Heart left ventricle (tissue), 16 donors: Measurements from ENCODE around the gene TSC22D4. TPM values are rescaled to one million over a fixed set of nuclear protein-coding genes. Genes with fewer than 3 reads are reported as not detected.

Experiments used
- ATAC-seq, 4 donors: fragments of 200-7000 bp; cut with Tn5 transposase; one replicate each; pipeline ENCODE4 v1.9.1; 2020 to 2022; ENCODE audit warnings: moderate library complexity in 4 of 4, mild to moderate bottlenecking in 3 of 4, moderate number of reproducible peaks in 1 of 4
- DNase-seq, 5 donors: peaks; one replicate each; pipeline ENCODE4 v3.0.0-alpha.2; 2020
- H3K27ac ChIP-seq, 12 donors: fragments of 200-600 bp; sonication (generic) in 4 of 12; one replicate each; pipeline versions ENCODE4 v1.5.0 to v1.8.0; 2016 to 2022; ENCODE audit warnings: mild to moderate bottlenecking in 2 of 12
- H3K27me3 ChIP-seq, 9 donors: fragments of 200-600 bp; sonication (generic) in 2 of 9; one replicate each; pipeline versions ENCODE4 v1.5.1 to v1.8.0; 2016 to 2022; ENCODE audit warnings: mild to moderate bottlenecking in 3 of 9
- H3K36me3 ChIP-seq, 9 donors: fragments of 200-600 bp; sonication (generic) in 2 of 9; one replicate each; pipeline versions ENCODE4 v1.5.0 to v1.8.0; 2018 to 2022; ENCODE audit warnings: mild to moderate bottlenecking in 2 of 9
- H3K4me1 ChIP-seq, 12 donors: fragments of 200-600 bp; sonication (generic) in 4 of 12; one replicate each; pipeline versions ENCODE4 v1.5.0 to v1.8.0; 2016 to 2022; ENCODE audit warnings: mild to moderate bottlenecking in 3 of 12
- H3K4me3 ChIP-seq, 12 donors: fragments of 200-600 bp; sonication (generic) in 4 of 12; one replicate each; pipeline versions ENCODE4 v1.5.0 to v1.8.0; 2017 to 2022; ENCODE audit warnings: mild to moderate bottlenecking in 9 of 12, moderate library complexity in 4 of 12
- H3K9me3 ChIP-seq, 12 donors: fragments of 200-600 bp; sonication (generic) in 4 of 12; one replicate each; pipeline versions ENCODE4 v1.5.0 to v1.8.0; 2016 to 2022; ENCODE audit warnings: mild to moderate bottlenecking in 1 of 12
- POLR2A ChIP-seq, 2 donors: fragments of 450-650 bp; IDR thresholded peaks; one replicate each; pipeline ENCODE4 v1.6.1; 2017; ENCODE audit warnings: antibody characterized with exemption in 2 of 2, mild to moderate bottlenecking in 2 of 2, moderate library complexity in 2 of 2
- WGBS, 4 donors: extraction: QIAGEN DNeasy Blood & Tissue Kit in 2 of 4; methylation state at CpG; one replicate each; pipeline versions ENCODE4 v1.1.5 to v1.1.7; 2013 to 2018; 5-methylcytosine and 5-hydroxymethylcytosine counted together
- intact Hi-C, 10 donors: fragments of 100-400 bp; cut with DNase I; formaldehyde crosslinking; loops; one replicate each; pipeline versions ENCODE4 v1.11.1 to v1.14.2; 2022
- polyA plus RNA-seq, 2 donors: library from polyadenylated mRNA; stranded (reverse); fragments of 200-250 nt; gene quantifications; one replicate each; pipeline ENCODE4 v1.2.3, GENCODE V29; 2013
- total RNA-seq, 9 donors: library from RNA; depleted of rRNA in 2 of 9; stranded (reverse); fragments of >200 nt in 2 of 9; fragmentation: NEBNext Ultra II Directional in 3 of 9; extraction: Animal tissue kit (Norgen Biotek cat#: 25700) in 3 of 9; gene quantifications; one replicate each; pipeline versions ENCODE4 v1.1.0 to v1.2.4, GENCODE V29; 2016 to 2023
- TF ChIP-seq, protein P1 (sequence below), 12 donors: fragments of 200-600 bp; sonication (generic) in 4 of 12; IDR thresholded peaks; one replicate each; pipeline versions ENCODE4 v1.5.0 to v1.8.0; 2018 to 2022; ENCODE audit warnings: antibody characterized with exemption in 12 of 12, mild to moderate bottlenecking in 5 of 12
- donor health status: ischemic (EF 13 %, LVEDD 7.1; RV severe dilation, severe dysfunction).
- donor health status: healthy with polysubstance abuse.
- donor health status: DM: no; HTN: yes; CAD: no.
- donor health status: DM: no; HTN: no; CAD: no.
- donor health status: ischemic (EF 25% LVEDD 6.9; RV normal size, moderate dysfunction).
- donor health status: ischemic (EF 25% LVEDD 5.7; RV mildly dilated, moderate dysfunction).
- donor health status: healthy.
- donor health status: DM: yes; HTN: yes; CAD: no.
- donor health status: ischemic (EF 35%, LVEDD 5.7; RV mildly dilated, moderate dysfunction).
- donor health status: nonischemic (EF 11% LVEDD 7.7; RV severe dilation, severe dysfunction).
- donor health status: DM: yes; HTN: yes; CAD: no.
- donor health status: PGD.
- donor health status: ischemic (EF 29% LVEDD 5.4; RV normal size, mild dysfunction).
- donor health status: nonischemic (EF 23%, LVEDD 6.1; RV moderate dilation, normal function).

The TSC22D4 gene
- total and polyA plus RNA-seq, 11 donors = 41.8 to 55.5 (median 47.0) TPM

DNA sequence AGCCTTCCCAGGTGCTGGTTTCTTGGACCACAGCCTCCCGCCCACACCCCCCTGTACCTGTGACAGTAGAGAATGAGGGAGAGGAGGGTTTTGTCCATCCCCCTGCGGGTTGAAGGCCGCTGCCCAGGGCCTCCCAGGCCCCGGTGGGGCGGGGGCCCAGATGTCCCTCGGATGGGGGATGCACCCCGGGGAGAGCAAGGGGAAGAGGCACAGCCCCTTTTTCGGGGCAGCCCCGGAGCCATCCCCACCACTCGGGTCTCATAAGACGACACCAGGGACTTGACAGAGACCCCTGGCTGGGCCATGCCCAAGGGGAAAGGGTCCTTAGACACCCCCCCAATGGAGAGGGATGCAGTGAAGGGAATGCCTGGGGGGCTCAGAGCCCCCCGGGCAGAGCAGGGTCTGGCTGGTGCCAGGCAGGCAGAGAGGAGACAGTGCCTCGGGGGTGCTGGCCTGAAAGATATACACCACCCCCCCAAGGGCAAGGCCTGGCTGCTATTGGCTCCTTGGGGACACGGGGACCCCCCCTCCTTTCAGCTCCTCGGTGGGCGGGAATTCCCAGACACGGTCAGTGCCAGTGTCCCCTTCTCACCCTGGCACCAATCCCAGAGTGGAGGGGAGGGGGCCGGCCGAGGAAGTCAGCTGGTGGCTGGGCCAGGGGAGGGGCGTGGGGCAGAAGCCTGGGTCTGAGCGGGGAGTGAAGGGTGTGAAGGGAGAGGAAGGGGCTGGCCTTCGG is 11.2 kb downstream of the TSC22D4 start:
- Histone ChIP-seq H3K4me3 (no peak overlapping the region), H3K36me3 (peaks cover 0 to 60% (median 28%) of the 10 kb centered on the region in 9 donors), H3K4me1 (peaks cover 3 to 65% (median 34%) of the 10 kb centered on the region in 12 donors), H3K27me3 (no peaks in the 10 kb centered on the region), H3K9me3 (no peaks in the 10 kb centered on the region), H3K27ac (peak overlapping the region in 5 of 12 donors; percentile 0 to 86 (median 77))
- WGBS, 4 donors = 53 to 63% (median 56%) methylated on average over 16 to 22 of the region's 22 CpGs
- ATAC-seq (no peak), DNase-seq (no peak)
- intact Hi-C loops = loop anchor here (2.0 to 10.0 kb wide), 12 partner anchors 15 to 259 kb away; partner anchors contain the start of genes GIGYF1 (in 6 of the 10), NYAP1 (in 2 of the 10), EPO (in 1 of the 10) and POP7 (in 1 of the 10)
- no peak for TF ChIP-seq POLR2A (IDR thresholded peaks at IDR 0.05)
- TF ChIP-seq, protein P1, sequence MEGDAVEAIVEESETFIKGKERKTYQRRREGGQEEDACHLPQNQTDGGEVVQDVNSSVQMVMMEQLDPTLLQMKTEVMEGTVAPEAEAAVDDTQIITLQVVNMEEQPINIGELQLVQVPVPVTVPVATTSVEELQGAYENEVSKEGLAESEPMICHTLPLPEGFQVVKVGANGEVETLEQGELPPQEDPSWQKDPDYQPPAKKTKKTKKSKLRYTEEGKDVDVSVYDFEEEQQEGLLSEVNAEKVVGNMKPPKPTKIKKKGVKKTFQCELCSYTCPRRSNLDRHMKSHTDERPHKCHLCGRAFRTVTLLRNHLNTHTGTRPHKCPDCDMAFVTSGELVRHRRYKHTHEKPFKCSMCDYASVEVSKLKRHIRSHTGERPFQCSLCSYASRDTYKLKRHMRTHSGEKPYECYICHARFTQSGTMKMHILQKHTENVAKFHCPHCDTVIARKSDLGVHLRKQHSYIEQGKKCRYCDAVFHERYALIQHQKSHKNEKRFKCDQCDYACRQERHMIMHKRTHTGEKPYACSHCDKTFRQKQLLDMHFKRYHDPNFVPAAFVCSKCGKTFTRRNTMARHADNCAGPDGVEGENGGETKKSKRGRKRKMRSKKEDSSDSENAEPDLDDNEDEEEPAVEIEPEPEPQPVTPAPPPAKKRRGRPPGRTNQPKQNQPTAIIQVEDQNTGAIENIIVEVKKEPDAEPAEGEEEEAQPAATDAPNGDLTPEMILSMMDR (IDR thresholded peaks at IDR 0.05) = no peak

DNA sequence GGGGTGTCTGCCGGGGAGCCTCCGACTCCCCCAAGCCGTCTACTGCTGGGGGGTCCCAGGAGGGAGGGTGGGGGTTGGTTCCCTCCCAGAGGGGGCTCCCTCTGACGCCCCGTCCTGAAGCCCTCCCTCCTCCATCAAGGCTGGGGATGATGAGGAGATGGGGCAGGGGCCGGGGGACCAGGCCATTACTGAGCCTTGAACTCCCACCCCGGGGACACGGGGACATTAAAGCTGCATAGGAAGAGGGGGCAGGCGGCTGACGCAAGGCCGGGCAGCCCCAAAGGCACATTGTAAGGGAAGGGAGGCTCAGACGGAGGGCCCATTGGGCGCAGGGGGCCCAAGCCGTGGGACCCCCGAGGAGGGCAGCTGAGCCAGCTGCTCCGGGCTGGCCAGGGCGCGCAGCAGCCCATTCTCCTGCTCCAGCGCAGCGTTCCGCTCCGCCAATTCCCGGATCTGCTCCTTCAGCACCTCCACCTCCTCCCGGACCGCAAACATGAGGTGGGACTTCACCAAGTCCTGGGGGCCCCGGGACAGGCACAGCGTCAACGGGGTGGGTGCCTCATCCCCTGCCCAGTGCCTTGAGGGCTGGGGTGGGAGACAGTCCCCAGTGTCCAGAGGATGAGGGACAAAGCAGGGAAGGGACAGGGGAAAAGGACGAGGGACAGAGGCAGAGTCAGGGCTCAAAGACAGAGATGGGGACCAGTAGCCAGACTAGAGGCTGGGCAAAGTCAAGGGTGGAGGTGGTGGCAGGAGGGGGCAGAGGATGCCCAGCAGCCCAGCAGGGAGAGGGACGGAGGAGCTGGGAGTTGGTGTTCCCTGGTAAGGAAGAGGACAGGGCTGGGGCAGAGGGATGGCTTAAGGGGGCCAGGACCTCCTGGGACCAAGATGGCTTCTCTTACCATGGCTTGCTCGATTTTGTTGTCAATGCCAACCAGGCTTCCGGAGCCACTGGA is 12.1 kb downstream of the TSC22D4 start:
- WGBS, 4 donors = 63 to 77% (median 71%) methylated on average over 22 to 32 of the region's 32 CpGs
- no peaks in the 10 kb centered on the region for H3K27me3 ChIP-seq
- peaks cover 3 to 56% (median 27%) of the 10 kb centered on the region in 12 donors for H3K4me1 ChIP-seq
- peaks cover 0 to 66% (median 28%) of the 10 kb centered on the region in 9 donors for H3K36me3 ChIP-seq
- H3K4me3 ChIP-seq = no peak overlapping the region
- peak overlapping the region in 10 of 12 donors; percentile 49 to 86 (median 74) for H3K27ac ChIP-seq
- peak in 1 of 4 donors; percentile 3 for ATAC-seq
- no peak for TF ChIP-seq POLR2A (IDR thresholded peaks at IDR 0.05)
- TF ChIP-seq, protein P1 (IDR thresholded peaks at IDR 0.05) = no peak
- H3K9me3 ChIP-seq = no peaks in the 10 kb centered on the region
- DNase-seq = no peak
- intact Hi-C loops = loop anchor here in 9 of 10 donors (5.0 to 10.0 kb wide), 8 partner anchors 90 to 260 kb away; partner anchors contain the start of genes GIGYF1 (in 6 of the 9), EPO (in 1 of the 9) and POP7 (in 1 of the 9)

DNA sequence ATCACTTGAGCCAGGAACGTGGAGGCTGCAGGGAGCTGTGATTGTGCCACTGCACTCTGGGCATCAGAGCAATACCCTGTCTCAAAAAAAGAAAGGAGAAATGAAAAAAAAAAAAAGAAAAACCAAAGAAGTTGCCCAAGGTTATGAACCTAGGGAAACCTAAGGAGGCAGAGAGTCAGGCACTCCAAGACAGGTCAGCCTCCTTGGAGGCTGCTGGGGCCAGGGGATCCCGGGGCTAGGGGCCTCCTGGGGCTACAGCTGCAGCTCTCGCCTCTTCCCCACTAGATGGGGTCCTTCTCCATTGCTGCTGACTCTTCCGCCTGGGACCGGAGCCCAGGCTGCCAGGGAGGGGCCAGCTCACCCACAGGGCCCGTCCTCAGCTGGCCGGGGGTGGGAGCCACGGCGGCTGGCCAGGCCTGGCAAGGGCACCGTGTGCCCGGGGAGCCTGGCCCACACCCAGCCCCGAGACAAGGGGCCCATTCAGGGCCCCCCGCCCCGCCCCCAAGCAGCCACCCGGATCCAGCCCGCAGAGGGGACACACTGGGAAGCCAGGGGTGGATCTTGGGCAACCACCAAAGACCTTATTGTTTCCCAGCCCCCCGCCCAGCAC is 13.2 kb downstream of the TSC22D4 start:
- 8 to 12% (median 11%) methylated on average over 6 to 17 of the region's 17 CpGs for WGBS, 4 donors
- ATAC-seq (peak; percentile 88 to 92 (median 90)), DNase-seq (peak; percentile 81 to 89 (median 86))
- Histone ChIP-seq H3K27me3 (no peaks in the 10 kb centered on the region), H3K4me1 (peaks cover 3 to 48% (median 26%) of the 10 kb centered on the region in 12 donors), H3K4me3 (peak overlapping the region in 3 of 12 donors; percentile 3 to 15 (median 11)), H3K36me3 (peaks cover 0 to 61% (median 21%) of the 10 kb centered on the region in 9 donors), H3K9me3 (no peaks in the 10 kb centered on the region), H3K27ac (peak overlapping the region in 11 of 12 donors; percentile 38 to 86 (median 72))
- no peak for TF ChIP-seq POLR2A (IDR thresholded peaks at IDR 0.05)
- TF ChIP-seq, protein P1 (IDR thresholded peaks at IDR 0.05) = peak; percentile 55 to 84 (median 69)
- intact Hi-C loops = loop anchor here in 9 of 10 donors (5.0 to 10.0 kb wide), 8 partner anchors 91 to 261 kb away; partner anchors contain the start of genes GIGYF1 (in 6 of the 9), EPO (in 1 of the 9) and POP7 (in 1 of the 9)
